NK-92 (cell line): ENCODE results near the gene ARSG.
"Not testable (repeated sequence)": the region's sequence is repeated elsewhere in the genome, so short reads cannot be mapped to it uniquely, and the experiment has no call there.

Experiments
- DNase-seq: peaks from one replicate; lab custom pipeline; 2025; ENCODE audit not compliant: unreplicated experiment; lab: John Stamatoyannopoulos, UW

The ARSG gene

GRCh38 chr17:68326681-68327080 is 35.4 kb downstream of the ARSG start:
- DNase-seq = no peak

- no peak for DNase-seq
Observed at GRCh38 chr17:68327823-68328557, 36.7 kb downstream of the ARSG start.

DNA sequence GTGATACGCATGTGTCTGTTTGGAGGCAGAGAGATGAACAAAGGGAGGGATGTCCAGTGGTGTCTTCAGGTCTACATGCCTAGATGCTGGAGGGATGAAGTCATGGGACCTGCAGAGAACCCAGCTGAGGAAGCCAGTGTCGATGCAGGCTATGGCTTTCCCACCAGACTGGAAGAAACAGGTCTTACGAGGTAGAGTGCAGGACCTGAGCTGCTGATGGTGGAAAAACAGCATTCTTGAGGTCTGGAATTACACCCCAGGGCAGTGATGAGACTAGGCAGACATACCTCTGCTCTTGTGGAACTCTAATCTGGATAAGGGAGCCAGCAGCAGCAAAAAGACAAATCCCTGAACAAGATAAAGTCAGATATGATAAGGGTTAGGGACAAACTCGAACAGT is 37.4 kb downstream of the ARSG start:
- DNase-seq = no peak

GRCh38 chr17:68329331-68329730 is 38.0 kb downstream of the ARSG start:
- DNase-seq = no peak

GRCh38 chr17:68331932-68332331 is 40.6 kb downstream of the ARSG start:
- DNase-seq = not testable (repeated sequence)

- no peak for DNase-seq
Observed at GRCh38 chr17:68334393-68334792, 43.1 kb downstream of the ARSG start.

DNA sequence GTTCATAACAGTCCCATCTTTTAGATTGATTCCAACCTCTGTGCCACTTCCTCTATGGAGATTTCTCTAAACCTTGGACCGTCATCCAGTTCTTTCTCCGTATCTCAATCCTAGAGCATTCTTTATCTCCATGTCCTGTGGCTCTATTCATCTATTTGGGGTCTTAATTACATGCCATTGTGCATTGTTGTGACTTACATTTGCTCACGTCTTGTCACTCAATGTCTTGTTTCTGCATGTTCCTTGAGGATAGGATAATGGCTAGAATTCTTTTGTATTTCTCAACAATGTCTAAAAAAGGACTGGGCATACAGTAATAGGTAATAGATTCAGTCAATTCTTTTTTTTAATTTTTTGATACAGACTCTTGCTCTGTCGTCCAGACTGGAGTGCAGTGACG is 50.2 kb downstream of the ARSG start:
- DNase-seq = no peak

- no peak for DNase-seq
Observed at GRCh38 chr17:68343976-68344375, 52.7 kb downstream of the ARSG start.

- no peak for DNase-seq
Observed at GRCh38 chr17:68344701-68345136, 53.4 kb downstream of the ARSG start.

DNA sequence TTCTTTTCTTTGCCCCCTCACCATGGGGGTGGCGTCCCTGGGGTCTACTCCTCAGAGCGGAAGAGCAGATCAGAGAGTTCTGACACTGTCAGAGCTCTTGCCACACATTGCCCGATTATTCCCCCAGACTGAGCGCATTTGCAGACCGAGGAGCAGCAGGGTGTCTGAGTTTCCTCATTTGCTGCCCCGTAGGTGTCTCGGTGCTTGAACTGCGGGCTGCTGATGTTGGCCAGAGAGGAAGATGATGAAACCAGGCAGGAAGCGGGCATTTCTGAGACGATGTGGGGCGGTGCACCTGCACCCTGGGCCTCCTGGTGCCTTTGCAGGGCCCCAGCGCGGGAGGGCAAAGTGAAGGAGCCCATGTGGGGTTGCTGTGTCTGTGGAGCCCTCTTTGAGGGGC is 55.2 kb downstream of the ARSG start:
- DNase-seq = no peak

- no peak for DNase-seq
Observed at GRCh38 chr17:68347380-68347779, 56.1 kb downstream of the ARSG start.

DNA sequence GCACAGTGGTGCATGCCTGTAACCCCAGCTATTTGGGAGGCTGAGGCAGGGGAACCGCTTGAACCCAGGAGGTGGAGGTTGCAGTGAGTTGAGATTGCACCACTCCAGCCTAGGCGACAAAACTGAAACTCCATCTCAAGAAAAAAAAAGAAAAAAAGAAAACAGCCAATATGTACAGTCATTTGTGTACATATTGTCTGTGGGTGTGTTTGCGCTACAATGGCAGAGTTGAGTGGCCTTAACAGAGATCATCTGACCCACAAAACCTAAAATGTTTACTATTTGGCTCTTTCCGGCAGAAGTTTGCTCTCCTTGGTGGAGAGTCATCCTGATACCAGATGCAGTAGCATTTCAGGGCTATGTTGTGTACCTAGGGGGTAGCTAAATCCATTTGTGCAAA is 57.9 kb downstream of the ARSG start:
- DNase-seq = no peak

DNA sequence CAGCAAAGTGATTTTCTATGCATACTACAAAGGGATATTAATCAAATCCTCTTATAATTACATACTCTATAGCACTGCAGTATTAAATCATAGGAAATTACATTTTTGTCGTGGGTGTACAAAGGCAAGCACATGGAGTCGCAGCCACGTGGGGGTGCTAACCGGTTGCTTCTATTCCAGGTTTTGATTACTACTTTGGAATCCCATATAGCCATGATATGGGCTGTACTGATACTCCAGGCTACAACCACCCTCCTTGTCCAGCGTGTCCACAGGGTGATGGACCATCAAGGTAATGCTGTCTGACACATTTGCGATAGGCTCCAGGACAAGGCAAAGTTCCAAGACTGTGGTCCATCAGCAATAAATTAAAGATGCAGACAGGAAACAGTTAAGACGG is 60.1 kb downstream of the ARSG start:
- no peak for DNase-seq

GRCh38 chr17:68352041-68352440 is 60.7 kb downstream of the ARSG start:
- no peak for DNase-seq

DNA sequence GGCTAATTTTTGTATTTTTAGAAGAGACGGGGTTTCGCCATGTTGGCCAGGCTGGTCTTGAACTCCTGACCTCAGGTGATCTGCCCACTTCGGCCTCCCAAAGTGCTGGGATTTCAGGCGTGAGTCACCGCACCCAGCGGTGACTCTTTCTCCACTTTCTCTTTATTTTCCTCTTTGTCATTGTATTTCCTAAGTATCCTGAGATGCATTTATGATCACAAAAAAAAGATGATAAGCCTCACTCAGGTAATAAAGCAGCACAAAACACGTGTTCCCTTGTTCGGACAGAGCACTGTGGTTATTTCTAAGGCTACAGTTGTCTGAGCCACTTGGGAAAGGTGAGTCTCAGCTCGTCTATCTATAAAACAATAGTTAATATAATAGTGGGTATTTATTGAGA is 61.4 kb downstream of the ARSG start:
- DNase-seq = not testable (repeated sequence)

DNA sequence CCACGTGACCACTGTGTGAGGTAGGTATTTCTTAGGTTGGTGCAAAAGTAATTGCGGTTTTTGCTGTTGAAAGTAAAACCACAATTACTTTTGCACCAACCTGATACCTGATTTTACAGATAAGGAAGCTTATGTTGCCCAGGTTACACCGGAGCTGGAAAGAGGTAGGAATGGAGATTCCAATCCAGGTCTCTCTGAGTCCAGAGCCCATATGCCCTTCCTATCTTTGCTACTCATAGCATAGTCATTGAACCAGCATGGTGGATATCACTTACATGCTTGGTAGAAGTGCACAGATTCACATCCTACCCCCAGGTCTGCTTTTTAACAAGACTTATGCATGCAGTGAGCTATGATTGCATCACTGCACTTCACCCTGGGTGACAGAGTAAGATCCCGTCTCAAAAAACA is 61.8 kb downstream of the ARSG start:
- no peak for DNase-seq

DNA sequence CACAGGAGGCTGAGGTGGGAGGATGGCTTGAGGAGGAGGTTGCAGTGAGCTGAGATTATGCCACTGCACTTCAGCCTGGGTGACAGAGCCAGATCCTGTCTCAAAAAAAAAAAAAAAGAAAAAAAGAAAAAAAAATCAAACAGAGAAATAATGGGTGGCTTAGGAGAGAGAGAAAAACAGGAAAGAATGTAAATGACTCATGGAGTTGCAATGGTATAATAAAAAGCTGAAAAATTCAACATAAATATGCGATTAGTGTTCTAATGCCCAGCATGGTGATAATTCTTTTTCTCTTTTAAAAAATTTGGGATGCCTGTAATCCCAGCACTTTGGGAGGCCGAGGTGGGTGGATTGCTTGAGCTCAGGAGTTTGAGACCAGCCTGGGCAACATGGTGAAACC is 63.0 kb downstream of the ARSG start:
- DNase-seq = not testable (repeated sequence)

GRCh38 chr17:68355108-68355507 is 63.8 kb downstream of the ARSG start:
- not testable (repeated sequence) for DNase-seq

- DNase-seq = no peak
Observed at GRCh38 chr17:68356520-68356919, 65.2 kb downstream of the ARSG start.

DNA sequence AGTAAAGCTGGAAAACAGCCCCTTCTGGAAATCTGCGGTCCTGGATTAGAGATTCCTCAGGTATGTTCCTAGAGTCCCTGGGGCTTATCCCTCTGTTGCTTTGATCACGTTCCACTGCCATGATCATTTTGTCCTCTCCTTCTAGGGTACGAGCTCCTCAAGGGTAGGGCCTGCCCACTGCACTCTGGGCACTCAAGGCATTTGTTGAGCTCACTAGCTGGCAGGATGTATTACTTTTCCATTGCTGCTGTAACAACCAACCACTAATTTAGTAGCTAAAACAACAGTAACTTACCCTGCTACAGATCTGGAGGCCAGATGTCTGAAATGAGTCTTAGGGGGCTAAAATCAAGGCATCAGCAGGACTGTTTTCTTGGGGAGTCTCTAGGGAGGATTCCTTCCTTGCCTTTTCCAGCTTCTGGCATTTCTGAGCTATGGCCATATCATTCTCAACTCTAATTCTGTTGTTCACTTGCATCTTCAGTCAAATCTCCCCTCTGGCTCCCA is 65.7 kb downstream of the ARSG start:
- no peak for DNase-seq

- DNase-seq = no peak
Observed at GRCh38 chr17:68357886-68358285, 66.6 kb downstream of the ARSG start.

GRCh38 chr17:68359791-68360535 is 68.7 kb downstream of the ARSG start:
- DNase-seq = no peak
